GM21447 (cell line): ENCODE measurements around the gene ADAM21.
"Not testable (repeated sequence)": the region's sequence is repeated elsewhere in the genome, so short reads cannot be mapped to it uniquely, and the experiment has no call there.

Source experiments
- ATAC-seq: cut with Tn5 transposase; IDR thresholded peaks from one replicate; pipeline ENCODE4 v1.9.1; 2021; ENCODE audit not compliant: unreplicated experiment

Gene ADAM21

GRCh38 chr14:70451874-70452273 lies at the start of gene ADAM21:
Gene ADAM21, plus strand, starts transcription at chr14:70452174. Its CDS starts 5,326 bp downstream, at chr14:70457500.
- ATAC-seq = no peak

DNA sequence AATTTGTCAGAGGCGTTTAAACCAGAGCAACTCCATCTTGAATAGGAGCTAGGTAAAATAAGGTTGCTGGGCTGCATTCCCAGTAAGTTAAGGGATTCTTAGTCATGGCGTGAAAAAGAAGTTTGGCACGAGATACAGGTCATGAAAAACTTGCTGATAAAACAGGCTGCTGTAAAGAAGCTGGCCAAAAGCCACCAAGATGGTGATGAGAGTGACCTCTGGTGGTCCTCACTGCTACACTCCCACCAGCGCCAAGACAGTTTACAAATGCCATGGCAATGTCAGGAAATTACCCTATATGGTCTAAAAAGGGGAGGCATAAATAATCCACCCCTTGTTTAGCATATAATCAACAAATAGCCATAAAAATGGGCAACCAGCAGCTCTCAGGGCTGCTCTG lies 48.6 kb upstream of the ADAM21 start:
- ATAC-seq = not testable (repeated sequence)

- ATAC-seq = not testable (repeated sequence)
Observed at GRCh38 chr14:70406216-70406615, 45.8 kb upstream of the ADAM21 start.

DNA sequence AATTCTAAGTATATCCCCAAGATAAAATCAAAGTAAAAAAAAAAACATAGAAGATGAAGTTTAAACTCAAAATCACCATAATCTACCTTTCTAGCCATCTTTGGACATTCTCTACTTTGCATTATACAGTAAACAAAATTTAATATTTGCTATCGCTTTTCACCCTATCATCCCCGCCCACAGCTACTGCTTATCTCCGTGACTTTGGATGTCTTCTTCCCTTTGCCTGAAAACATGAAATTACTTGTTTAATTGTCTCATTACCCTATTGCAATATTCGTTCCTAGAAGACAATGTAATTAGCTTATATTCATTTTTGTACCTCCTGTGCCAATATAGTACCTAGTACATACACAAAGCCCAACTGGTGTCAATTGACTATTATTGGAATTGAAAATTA lies 44.4 kb upstream of the ADAM21 start:
- no peak for ATAC-seq

GRCh38 chr14:70415788-70416187 lies 36.2 kb upstream of the ADAM21 start:
- no peak for ATAC-seq

DNA sequence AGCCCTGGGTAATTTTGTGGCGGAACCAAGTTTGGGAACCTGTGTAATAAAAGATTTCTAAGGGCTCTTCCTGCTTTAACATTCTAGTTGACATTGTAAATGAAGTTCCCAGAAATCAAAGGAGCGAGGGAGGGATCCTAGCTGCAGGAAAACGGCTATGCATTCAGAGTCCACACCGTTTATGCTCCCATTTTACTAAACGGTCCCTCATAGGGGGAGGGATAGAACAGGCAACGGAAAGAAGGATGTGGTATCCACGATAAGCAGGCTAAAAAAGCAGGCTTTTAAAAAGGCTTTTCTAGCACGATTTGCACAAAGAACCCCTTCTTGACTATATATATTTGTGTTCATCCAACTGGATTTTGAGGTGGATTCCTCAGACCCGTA lies 35.6 kb upstream of the ADAM21 start:
- ATAC-seq = no peak

- ATAC-seq = no peak
Observed at GRCh38 chr14:70416725-70417349, 35.1 kb upstream of the ADAM21 start, which contains the start of gene SYNJ2BP. Gene SYNJ2BP, minus strand, starts transcription at chr14:70417090. Its CDS starts 127 bp downstream, at chr14:70416963.

GRCh38 chr14:70419270-70419931 lies 32.6 kb upstream of the ADAM21 start:
- ATAC-seq = not testable (repeated sequence)

GRCh38 chr14:70422538-70422937 lies 29.4 kb upstream of the ADAM21 start:
- no peak for ATAC-seq

DNA sequence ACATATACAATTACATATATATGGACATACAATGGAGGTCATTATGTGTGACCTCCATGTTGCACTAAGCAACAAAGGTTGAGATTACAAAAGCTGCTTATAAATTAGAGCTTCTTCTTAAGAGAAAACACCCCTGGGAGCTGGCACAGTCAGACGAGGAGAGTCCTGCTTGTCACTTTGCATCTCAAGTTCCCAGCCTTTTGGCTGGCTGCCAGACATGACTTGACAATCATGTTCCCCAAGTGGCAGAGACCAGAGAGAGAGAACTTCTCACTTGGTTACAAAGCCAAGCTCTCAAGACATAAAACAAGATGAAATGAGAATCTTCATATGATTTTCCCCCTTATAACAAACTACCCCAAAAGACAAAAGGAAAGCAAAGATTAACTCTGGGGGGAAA lies 26.6 kb upstream of the ADAM21 start:
- no peak for ATAC-seq

- ATAC-seq = not testable (repeated sequence)
Observed at GRCh38 chr14:70426555-70426954, 25.4 kb upstream of the ADAM21 start.

- ATAC-seq = no peak
Observed at GRCh38 chr14:70436867-70437266, 15.1 kb upstream of the ADAM21 start.

DNA sequence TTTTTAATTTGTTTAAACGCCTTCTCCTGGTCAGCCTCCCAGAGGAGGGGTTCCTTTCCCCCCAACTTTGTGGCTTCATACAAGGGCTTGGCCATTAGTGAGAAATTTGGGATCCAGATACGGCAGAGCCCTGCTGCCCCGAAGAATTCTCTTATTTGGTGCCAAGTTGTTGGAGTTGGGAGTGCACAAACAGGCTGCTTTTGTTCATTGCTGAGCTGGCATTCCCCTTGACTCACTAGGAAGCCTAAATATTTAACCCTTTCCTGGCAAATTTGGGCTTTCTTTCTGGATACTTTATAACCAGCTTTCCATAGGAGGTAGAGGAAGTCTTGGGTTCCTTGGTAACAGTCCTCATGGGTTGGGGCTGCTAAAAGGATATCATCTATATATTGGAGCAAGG lies 10.3 kb upstream of the ADAM21 start:
- ATAC-seq = no peak

DNA sequence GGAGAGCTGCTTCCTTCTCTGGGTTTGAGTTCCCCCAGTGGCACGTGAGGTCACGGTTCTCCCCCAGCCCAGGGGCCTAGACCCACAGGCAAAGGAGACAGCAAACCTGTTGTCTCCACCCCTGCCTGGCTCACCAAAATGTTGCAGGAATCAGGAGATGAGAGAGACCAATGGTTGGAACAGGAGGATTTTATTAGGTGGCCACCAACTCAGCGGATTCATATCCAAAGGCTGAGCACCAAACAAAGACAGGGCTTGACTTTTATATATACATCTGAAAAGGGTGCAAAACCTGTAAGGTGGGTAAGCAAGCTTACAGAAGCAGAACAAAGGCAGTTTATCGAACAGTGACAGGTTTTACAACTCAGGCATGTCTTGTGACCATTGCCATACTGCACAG lies 9.2 kb upstream of the ADAM21 start:
- ATAC-seq = no peak

DNA sequence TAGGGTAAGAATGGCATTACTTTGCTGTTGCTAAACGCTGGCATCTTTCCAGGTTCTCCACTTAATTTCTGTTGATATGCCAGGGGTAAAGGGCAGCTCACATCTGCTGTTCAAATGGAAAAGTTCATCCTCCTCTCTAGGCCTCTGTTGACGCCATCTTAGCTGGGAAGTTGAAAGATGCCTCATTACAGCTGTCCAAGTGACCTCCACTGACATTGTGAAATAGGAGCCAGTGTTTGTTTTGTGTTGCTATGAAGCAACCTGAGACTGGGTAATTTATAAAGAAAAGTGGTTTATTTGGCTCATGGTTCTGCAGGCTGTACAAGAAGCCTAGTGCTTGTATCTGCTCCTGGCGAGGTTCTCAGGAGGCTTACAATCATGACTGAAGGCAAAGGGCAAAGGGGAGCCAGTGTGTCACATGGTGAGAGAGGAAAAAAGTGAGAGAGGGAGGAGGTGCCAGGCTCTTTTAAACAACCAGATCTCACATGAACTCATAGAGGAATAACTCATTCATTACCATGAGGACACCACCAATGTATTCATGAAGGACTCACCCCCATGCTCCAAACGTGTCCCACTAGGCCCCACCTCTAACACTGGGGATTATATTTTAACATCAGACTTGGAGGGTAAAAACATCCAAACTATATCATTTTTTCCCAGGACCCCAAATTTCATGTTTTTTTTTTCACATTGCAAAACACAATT lies 3.2 kb upstream of the ADAM21 start:
- no peak for ATAC-seq

DNA sequence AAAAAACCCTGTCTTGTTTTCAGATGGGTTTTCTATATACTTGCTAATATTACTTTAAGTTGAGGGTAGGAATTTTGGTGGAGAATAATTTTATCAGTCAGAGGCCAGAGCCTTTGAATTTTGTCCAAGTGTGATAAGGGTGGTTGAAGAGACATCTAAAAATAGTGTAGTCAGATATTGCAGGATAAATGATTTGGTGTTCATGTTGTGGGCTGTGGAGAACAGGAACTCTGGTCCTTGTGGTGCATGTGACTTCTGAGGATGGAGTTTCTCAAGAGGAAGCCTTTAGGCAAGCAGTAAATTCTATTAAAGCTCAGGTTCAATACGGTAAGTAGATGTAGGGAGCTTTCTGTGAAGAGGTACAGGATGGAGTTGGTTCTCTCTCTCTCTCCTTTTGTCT lies 2.8 kb downstream of the ADAM21 start:
- no peak for ATAC-seq

DNA sequence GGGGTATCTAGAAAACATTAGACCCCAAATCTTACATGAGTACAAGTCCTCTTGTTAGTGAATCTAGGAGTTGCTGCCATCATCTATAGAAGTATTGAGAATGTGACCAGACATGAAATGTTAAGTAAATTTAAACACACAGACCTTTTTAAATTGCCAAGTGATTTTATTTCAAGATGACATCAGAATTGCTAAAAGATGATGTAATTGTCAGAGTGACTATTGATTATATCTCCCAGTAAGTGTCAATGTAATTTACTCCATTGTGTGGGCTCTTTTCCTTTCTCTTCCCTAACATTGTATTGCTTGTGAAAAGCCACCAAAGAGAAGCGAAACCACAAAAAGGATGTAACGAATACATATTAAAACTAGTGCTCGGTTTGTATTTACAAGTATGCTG lies 16.8 kb downstream of the ADAM21 start:
- no peak for ATAC-seq

GRCh38 chr14:70470863-70471563 lies 19.0 kb downstream of the ADAM21 start:
- not testable (repeated sequence) for ATAC-seq

GRCh38 chr14:70472253-70473159 lies 20.5 kb downstream of the ADAM21 start:
- no peak for ATAC-seq

DNA sequence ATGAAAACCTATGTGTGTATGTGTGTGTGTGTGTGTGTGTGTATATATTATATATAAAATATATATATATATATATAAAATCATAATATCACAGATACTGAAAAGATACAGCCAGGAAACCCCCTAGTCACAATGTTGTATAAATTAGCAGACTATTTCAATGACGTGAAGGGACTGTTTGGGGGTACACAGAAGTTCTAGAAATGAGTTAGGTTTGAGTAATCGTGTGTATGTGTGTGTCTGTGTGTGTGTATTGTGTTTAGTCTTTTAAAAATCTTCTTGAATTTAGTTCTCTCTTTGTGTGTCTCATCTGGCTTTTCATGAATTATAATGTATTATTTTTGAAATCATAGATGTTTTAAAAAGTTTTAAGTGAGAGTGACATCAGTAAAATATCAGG lies 21.9 kb downstream of the ADAM21 start:
- ATAC-seq = no peak
